Left ventricle myocardium inferior (tissue), 1 donor: ENCODE measurements around the gene FITM1. TPM values are rescaled to one million over a fixed set of nuclear protein-coding genes. Genes with fewer than 3 reads are reported as not detected.
A peak's percentile ranks its signal among the peaks of the same experiment; 100 is the strongest.

Source experiments
- DNase-seq: peaks from one replicate; pipeline ENCODE4 v3.0.0-alpha.2; 2020
- H3K27ac ChIP-seq: fragments of 200-600 bp; replicated peaks from 2 replicates; pipeline ENCODE4 v1.8.0; 2021
- H3K27me3 ChIP-seq: fragments of 200-600 bp; 2 replicates; pipeline ENCODE4 v1.8.0; 2021; ENCODE audit warnings: low read depth
- H3K36me3 ChIP-seq: fragments of 200-600 bp; 2 replicates; pipeline ENCODE4 v1.8.0; 2021
- H3K4me1 ChIP-seq: fragments of 200-600 bp; 2 replicates; pipeline ENCODE4 v1.8.0; 2021
- H3K4me3 ChIP-seq: fragments of 200-600 bp; 2 replicates; pipeline ENCODE4 v1.8.0; 2021; ENCODE audit warnings: mild to moderate bottlenecking, moderate library complexity
- H3K9me3 ChIP-seq: fragments of 200-600 bp; replicated peaks from 2 replicates; pipeline ENCODE4 v1.8.0; 2021
- intact Hi-C: fragments of 100-400 bp; cut with micrococcal nuclease; formaldehyde crosslinking; loops from one replicate; pipeline ENCODE4 v1.11.0; 2022
- total RNA-seq: library from RNA; stranded (reverse); fragmentation: NEBNext Ultra II Directional; extraction: Animal tissue kit (Norgen Biotek cat#: 25700); gene quantifications from one replicate; pipeline ENCODE4 v1.2.1, GENCODE V29; 2021
- TF ChIP-seq, protein P1 (sequence below): fragments of 200-600 bp; IDR thresholded peaks from 2 replicates; pipeline ENCODE4 v1.8.0; 2021; ENCODE audit warnings: antibody characterized with exemption, mild to moderate bottlenecking, borderline replicate concordance
- donor health status: DM: no; HTN: yes; CAD: no; lungs with severe emphysema.

FITM1 gene
- total RNA-seq, 1 donor from 2014 or later: 148 TPM

- no peak for DNase-seq
- Histone ChIP-seq H3K27me3 (no peaks in the 10 kb centered on the region), H3K9me3 (no peaks in the 10 kb centered on the region), H3K4me1 (peaks cover 67% of the 10 kb centered on the region), H3K36me3 (peaks cover 28% of the 10 kb centered on the region), H3K27ac (peak overlapping the region; percentile 94), H3K4me3 (no peak overlapping the region)
- intact Hi-C loops: no loop called here
- TF ChIP-seq, protein P1, sequence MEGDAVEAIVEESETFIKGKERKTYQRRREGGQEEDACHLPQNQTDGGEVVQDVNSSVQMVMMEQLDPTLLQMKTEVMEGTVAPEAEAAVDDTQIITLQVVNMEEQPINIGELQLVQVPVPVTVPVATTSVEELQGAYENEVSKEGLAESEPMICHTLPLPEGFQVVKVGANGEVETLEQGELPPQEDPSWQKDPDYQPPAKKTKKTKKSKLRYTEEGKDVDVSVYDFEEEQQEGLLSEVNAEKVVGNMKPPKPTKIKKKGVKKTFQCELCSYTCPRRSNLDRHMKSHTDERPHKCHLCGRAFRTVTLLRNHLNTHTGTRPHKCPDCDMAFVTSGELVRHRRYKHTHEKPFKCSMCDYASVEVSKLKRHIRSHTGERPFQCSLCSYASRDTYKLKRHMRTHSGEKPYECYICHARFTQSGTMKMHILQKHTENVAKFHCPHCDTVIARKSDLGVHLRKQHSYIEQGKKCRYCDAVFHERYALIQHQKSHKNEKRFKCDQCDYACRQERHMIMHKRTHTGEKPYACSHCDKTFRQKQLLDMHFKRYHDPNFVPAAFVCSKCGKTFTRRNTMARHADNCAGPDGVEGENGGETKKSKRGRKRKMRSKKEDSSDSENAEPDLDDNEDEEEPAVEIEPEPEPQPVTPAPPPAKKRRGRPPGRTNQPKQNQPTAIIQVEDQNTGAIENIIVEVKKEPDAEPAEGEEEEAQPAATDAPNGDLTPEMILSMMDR: no peak
Measured at GRCh38 chr14:24137529-24138395, 7.3 kb downstream of the FITM1 start.

- H3K9me3 ChIP-seq: no peaks in the 10 kb centered on the region
- peaks cover 35% of the 10 kb centered on the region for H3K36me3 ChIP-seq
- intact Hi-C loops: no loop called here
- H3K27ac ChIP-seq: peak overlapping the region; percentile 40
- no peak overlapping the region for H3K4me3 ChIP-seq
- peaks cover 70% of the 10 kb centered on the region for H3K4me1 ChIP-seq
- no peaks in the 10 kb centered on the region for H3K27me3 ChIP-seq
- TF ChIP-seq, protein P1: no peak
- no peak for DNase-seq
Measured at GRCh38 chr14:24138396-24139271, 8.2 kb downstream of the FITM1 start.

GRCh38 chr14:24139272-24139934 lies 8.9 kb downstream of the FITM1 start:
- H3K27ac ChIP-seq: peak overlapping the region; percentile 94
- H3K4me1 ChIP-seq: peaks cover 70% of the 10 kb centered on the region
- no peaks in the 10 kb centered on the region for H3K9me3 ChIP-seq
- TF ChIP-seq, protein P1: no peak
- intact Hi-C loops: no loop called here
- no peak for DNase-seq
- H3K4me3 ChIP-seq: peak overlapping the region; percentile 93
- H3K36me3 ChIP-seq: peaks cover 40% of the 10 kb centered on the region
- no peaks in the 10 kb centered on the region for H3K27me3 ChIP-seq

DNA sequence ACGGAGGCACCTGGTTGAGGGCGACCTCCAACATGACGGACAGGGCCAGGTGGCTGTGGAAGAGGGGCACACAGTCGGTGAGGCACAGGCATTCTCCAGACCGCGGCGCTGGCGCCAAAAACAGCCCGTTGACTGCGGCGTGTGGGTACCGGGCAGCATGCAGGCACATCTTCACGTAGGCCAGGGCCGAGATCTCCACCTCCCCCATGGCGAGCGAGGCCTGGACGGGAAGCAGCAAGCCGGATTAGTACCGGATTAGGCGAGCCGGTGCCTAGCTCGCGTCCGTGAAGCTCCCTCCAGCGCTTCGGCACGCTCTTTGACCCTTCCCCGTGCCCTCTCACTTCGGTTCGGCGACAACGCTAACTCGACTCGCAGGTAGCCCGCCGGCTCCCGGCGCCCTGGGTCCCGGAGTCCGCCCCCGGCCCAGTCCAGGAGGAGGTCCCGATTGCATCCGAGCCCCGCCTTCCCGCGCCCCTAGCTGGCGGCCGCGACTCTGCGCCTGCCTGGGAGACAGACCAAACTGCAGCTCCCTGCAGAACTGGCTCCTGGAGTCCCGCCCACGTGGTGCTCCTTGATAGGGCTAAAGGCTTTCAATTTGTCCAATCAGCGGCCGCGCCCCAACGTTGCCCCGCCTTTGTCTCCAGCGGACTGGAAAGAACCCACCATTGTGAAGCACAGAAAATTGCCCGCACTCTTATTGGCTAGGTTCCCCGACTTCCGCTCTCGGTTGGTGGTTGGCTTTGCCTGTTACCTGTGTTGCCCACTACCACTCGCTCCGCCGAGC lies 10.8 kb downstream of the FITM1 start, which contains the start of gene EMC9:
Gene EMC9, minus strand, starts transcription at position 495 of the 784 bp plus-strand sequence. Its CDS starts 287 bp downstream, at position 208.
- H3K9me3 ChIP-seq: no peaks in the 10 kb centered on the region
- DNase-seq: peak; percentile 100
- intact Hi-C loops: no loop called here
- H3K4me3 ChIP-seq: peak within 1 kb of the TSS; percentile 93
- peaks cover 76% of the 10 kb centered on the region for H3K4me1 ChIP-seq
- peaks cover 40% of the 10 kb centered on the region for H3K36me3 ChIP-seq
- TF ChIP-seq, protein P1: peak; percentile 80
- H3K27ac ChIP-seq: peak within 1 kb of the TSS; percentile 94
- no peaks in the 10 kb centered on the region for H3K27me3 ChIP-seq

DNA sequence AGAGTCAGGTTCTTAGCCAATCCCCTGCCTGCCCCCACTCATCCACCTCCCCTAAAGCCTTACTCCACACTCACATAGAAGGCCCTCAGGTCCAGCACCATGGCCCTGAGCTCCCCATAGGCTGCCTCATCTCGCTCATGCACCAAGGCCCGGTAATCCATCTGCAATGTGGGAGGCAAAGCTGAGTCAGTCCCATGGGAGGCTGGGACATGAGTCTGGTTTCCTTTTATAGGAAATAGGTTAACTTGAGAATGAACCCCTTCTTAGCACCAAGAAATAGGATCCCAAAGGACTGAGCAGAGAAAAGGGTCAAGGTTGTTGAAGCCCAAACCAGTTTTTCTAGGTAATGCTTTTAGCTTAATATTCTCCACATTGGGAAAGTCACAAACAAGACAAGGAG lies 13.1 kb downstream of the FITM1 start:
- DNase-seq: no peak
- H3K27me3 ChIP-seq: no peaks in the 10 kb centered on the region
- H3K4me1 ChIP-seq: peaks cover 70% of the 10 kb centered on the region
- TF ChIP-seq, protein P1: no peak
- H3K36me3 ChIP-seq: peaks cover 29% of the 10 kb centered on the region
- intact Hi-C loops: no loop called here
- H3K27ac ChIP-seq: no peak overlapping the region
- H3K9me3 ChIP-seq: no peaks in the 10 kb centered on the region
- no peak overlapping the region for H3K4me3 ChIP-seq
